NCI-H345 treated with DMSO at 0.1 percent for 48 hours (cell line): ENCODE data around the gene TOX2.

Experiments used
- DNase-seq: peaks from one replicate; lab custom pipeline; 2025; ENCODE audit not compliant: unreplicated experiment; lab: John Stamatoyannopoulos, UW

Gene TOX2

DNA sequence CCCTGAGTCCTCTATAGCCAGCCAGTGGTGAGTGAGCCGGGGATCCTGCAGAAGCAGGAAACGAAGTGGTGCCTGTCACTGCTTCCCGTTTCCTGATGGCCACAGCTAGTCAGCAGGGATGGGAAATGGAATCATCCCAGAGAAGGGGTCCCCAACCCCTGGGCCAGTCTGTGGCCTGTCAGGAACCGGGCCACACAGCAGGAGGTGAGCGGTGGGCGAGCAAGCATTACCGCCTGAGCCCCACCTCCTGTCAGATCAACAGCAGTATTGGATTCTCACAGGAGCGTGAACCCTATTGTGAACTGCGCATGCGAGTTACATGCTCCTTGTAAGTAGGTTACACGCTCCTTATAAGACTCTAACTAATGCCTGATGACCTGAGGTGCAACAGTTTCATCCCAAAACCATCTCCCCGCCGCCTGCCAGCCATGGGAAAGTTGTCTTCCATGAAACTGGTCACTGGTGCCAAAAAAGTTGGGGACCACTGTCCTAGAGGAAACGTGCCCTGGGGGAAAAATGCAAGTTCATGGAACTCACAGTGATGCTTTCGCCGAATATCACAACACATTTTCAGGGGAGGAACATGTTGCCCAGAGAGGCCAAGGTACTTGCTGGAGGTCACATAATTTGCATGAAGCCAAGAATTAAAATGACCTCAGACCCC, 158.5 kb downstream of the TOX2 start:
- no peak for DNase-seq

DNA sequence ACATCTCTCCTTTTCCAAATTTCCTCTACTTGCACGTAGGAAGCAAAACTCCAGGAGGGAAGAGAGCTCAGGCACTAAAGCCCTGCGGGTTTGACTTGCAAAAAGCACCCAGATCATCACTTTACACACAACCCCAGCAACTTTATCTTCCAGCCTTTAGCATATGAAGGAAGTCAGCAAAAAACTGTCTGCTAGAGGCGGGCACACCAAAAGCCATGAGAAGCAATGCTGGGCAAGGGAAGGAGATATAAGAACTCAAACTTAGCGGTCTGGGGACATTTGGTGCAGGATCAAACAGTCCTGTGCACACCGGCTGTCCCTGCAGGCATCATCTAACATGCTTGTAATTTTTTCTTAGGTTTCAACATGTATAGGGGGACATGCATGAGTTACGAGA, 159.0 kb downstream of the TOX2 start:
- no peak for DNase-seq

DNA sequence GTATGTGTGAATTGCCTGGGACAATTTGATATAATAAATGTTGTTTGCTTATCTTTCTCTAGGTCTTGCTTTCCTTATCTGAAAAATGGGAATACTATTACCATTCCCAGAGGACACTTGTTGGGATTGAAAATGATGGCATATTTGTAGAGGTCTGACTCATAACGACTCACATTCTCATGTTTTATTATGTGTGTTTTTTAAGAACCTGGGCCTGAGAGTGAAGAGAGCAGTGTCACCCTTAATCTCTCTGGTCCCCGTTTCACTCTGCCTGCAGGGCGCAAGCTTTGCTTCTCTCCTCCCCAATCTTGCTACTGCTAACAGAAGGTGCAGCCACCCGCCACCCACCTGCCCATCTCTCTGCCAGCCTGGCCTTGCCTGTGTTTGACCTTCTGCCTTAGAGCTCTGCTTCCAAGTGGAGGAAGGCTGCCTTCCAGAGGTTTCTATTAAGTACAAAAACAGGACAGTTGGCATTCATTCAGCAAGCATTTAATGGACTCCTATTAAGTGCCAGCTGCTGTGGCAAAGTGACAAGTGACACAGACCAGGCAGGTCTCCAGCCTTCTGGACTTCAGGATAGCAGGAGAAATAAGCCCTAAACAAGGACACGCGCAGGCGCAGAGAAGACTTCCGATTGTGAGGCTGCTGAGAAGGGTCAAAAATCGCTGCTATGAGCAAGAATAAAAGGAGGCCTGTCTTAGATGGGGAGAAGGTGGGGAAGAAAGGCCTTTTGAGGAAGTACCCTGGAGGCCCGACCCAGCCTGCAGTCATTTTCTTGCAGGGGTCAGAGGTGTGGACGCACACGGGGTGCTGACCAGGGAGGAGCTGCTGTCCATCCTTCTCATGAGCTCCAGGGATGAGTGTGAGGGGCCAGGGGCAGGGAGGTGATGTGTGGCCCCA, 159.8 kb downstream of the TOX2 start:
- no peak for DNase-seq

DNA sequence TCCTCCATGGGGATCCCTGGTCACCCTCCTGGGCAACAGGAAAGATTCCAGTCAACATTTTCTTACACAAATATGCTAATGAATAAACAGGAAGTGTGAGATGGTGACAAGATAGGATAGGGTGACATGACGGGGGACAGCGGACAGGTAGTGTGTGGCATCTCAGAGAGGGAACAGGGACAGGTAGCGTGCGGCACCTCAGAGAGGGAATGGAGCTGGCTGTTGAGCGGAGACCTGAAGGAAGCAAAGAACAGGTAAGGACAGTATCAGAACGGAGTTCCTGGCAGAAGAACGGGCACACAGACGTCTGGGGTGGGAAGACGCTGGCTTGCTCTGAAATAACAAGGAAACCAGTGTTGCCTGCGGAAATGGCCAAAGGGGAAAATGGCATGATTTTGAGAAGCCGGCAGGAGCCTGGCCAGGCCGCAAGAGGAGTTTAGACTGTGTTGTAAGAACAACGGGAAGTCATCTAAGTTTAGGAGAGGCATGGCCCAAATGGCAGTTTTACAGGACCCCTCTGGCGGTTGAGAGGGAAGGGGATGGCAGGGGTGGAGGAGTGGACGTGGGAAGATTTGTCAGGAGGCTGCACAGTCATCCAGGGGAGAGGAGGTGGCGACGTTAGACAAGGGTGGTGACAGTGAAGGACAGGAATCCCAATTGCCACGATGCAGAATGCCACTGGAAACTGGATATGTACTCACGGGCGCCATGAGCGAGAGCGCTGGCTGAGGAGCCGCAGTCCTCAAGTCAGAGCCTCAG, 160.7 kb downstream of the TOX2 start:
- no peak for DNase-seq

DNA sequence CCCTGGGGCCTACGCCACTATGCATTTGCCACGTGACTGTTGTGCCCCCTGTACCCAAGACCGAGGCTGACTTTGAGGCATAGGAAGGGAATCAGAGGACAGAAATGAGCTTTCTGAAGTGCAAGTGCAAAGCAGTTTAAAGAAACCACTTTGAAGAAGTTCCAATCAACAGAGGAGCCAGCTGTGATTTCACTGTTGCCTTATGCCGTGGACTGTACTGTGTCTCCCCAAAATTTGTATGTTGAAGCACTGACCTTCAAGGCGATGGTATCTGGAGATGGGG, 161.2 kb downstream of the TOX2 start:
- DNase-seq = no peak

DNA sequence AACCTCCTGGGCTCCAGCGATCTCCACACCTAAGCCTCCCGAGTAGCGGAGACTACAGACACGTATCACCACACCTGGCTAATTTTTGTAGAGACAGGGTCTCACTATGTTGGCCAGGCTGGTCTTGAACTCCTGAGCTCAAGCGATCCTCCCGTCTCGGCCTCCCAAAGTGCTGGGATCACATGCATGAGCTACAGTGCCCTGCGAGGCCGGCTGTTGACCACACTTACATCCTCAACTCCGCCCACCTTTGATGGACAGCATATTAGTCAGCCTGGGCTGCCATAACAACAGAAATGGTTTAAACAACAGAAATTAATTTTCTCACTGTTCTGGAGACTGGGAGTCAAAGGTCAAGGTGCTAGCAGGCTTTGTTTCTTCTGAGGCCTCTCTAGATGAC, 164.6 kb downstream of the TOX2 start:
- no peak for DNase-seq

DNA sequence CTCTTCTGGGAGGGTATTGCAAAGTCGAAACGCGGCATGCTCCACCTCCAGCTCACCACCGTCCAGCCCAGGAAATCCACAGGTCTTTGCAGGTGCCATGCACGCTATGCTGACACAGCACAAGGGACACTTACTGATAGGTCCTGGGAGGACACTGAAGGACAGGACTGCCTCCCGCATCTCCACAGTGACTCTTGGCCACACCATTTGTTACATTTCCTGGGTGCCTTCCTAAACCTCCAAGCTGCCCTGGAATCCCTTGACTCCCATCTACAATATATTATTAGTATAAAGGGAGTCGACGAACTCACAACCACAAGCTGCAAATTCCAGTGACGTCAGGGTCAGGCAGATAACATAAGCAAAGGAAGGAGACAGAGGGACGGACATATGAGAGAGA, 165.4 kb downstream of the TOX2 start:
- no peak for DNase-seq

DNA sequence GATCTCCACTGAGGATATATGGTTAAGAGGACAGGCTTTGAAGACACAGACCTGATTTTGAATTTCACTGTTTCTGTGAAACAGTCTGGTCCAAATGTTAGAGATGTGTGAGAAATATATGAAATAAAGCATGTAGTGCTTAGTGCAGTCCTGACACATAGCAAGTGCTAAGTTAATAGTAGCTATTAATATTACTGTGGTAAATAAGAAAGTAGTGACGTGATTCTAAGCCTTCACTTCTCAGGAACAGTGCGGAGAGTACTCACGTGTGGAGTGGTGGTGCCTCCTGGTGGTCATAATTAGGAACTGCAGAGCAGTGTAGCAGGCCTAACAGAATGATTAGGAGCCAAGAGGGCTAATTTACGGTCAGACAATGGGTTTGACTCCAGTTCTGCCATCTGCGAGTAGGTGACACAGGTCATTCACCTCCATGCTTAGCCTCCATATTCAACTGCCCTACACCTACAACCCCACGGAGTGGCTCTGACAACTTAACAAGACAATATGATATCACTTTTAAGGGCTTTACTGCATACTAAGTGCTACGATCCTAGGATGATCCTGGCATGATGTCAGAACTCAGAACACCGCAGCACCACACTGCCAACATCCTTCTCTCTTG, 166.1 kb downstream of the TOX2 start:
- peak; percentile 82 for DNase-seq

DNA sequence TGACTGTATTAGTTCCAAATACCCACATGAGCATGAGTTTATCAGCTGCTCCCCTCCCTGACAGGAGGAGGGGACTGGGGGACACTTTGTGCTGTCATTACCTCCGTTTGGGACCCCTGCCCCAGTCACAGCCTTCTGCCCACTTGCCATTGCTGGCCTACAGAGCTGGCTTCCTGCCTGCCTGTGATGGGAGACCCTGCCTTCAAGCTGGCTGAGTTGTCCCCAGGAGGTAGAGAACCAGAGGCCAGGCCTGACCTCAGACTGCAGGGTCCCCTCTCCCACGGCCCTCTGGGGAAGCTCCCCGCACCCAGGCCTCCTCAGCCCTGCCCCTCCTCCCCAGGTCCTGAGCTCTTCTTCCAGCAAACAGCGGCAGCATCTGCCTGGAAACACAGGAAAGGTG, 166.8 kb downstream of the TOX2 start:
- DNase-seq = no peak

DNA sequence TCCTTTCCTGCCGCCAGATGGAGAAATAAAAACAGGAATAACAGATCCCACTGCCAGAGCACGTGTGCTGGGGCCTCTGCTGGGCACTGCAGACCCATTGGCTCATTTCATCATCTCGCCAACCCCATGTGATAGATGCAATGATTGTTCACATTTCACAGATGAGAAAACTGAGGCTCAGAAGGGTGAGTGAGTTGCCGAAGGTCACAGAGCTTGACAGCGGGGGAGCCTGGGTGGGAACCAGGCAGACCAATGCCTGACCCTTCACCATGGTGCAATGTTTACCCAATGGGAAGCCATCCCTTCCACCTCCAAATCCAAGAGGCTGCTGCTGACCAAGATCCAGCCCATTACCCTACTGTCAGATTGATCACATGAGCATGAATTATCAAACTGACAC, 167.2 kb downstream of the TOX2 start:
- DNase-seq = no peak

DNA sequence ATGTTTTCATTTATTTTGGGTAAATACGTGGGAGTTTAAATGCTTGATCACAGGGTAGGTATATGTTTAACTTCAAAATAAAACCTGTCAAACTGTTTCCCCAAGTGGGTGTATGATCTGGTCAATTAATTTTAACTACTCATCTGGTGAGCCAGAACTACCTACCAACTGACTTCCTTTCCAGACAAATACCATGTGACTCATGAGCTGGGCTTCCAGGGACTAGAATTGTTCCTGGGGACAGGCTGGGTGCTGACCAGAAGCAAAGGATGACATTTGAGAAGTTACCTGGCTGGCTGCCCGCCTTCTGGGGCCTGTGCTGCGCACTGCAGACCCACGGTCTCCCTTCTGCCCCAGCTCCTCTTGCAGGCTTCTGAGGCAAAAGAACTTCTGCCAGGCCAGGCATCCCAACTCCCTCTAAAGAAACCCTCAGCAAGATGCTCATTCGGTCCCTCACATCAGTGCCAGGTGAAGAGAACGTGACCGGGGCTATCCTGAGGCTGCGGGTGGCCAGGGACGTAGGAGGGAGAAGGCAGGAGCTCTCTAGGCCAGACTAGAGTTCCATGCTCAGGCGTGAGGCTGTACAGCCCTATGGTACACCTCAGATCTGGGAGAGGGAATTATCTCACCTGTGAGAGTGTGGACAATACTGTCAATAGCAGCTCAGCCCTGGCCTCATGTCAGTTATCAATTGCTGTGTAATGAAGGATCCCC, 168.7 kb downstream of the TOX2 start:
- no peak for DNase-seq

DNA sequence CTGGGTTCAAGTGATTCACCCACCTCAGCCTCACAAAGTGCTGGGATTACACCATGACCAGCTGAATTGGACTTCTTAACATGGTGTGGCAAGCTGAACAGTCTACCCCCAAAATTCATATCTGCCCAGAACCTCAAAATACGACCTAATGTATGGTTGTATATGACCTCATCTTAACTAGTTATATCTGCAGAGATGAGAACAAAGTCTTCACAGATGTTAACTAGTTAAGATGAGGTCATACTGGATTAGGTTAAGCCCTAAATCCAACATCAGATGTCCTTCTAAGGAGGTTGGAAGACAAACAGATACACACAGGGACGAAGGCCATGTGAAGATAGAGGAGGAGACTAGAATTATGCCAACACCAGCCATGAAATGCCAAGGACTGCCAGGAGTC, 169.8 kb downstream of the TOX2 start:
- DNase-seq = no peak

DNA sequence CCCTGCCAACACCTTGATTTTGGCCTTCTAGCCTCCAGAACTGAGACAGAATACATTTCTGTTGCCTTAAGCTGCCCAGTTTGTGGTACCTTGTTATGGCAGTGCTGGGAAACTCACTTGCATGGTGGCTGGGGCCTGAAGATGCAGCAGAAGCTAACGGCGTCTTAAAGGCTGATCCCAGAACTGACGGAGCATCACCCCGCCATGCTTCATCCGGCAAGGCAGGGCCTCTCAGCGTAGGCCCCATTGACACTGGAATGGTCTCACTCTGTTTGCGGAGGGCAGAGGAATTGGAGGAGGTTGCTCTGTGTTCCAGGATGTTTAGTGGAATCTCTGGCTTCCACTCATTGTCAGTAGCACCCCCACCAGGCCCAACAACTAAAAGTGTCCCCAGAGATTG, 170.2 kb downstream of the TOX2 start:
- no peak for DNase-seq

DNA sequence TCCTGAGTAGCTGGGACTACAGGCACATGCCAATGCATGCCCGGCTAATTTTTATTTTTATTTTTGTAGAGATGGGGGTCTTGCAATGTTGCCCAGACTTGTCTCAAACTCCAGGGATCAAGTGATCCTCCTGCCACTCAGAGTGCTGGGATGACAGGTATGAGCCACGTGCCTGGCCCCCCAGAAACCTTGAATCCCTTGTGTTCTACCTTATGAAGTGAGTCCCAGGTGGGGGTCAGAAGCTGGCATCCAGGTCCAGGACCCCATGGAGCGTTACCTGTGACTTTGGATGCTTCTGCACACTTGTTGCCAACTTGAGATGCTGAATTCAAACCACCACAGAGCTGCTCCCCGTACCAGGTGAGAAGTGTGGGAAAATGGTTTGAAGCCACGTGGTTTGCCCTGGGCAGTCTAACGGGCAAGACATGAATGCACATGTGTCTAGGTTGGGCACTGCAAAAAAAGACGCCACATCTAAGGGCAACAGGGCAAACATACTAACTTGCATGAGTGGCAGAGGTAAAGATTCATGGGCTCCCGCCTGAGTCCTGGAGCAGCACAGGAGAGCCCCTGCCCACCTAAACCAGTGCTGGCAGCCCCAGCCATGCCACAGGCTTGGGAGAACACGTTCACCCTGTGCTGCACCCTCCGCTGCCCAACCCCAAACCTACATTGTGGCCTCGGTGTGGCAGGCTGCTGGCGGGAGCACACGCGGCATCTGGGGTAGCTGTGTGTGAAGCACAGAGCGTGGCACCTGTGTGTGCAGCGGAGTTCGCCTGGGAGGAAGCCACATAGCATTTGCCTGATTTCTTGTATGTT, 171.2 kb downstream of the TOX2 start:
- no peak for DNase-seq

DNA sequence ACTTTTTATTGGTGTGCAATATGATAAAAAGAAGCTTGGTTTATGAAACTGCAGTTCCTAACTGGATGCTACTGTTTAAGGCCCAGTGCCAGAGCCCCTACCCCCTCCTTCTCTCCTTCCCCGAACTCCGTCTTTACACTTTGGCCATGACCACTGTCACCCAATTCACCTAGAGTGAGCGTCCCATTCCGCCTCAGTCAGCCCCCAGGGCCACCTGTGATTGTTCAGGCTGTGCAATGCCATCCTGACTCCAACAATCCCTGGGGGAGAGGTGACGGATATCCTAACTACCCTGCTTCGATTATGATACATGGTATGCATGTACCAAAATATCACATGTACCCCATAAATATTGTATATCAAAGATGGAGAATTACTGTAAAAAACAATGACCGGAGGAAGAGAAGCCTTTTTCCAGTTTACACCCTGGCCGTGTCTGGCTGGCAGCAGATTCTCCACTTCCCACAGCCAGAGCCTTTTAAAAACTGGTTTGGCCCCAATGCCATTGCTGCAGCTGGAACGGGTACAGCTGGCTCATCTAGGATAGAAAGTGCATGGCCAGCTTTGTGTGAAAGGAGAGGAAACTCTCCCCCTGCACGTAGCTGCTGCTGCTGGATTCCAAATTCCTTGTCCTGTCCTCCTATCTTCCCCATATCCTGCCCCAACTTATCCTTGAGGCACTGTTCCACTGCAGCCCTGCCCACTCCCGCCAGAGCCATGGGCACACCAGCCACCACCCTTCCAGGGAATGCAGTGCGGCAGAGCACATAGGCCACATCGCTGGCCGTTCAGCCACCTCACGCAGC, 172.6 kb downstream of the TOX2 start:
- DNase-seq = no peak

DNA sequence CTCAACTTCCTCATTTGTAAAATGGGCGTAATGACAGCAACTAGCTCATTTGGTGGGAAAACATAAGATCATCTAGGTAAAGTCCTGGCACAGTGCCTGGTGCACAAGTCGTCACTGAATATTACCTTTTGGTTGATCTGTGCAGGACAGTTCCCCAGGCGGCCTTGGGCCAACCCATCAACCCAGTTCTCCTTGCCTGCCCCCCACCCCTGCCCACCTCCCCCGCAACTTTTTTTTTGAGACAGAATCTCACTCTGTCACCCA, 173.1 kb downstream of the TOX2 start:
- no peak for DNase-seq

DNA sequence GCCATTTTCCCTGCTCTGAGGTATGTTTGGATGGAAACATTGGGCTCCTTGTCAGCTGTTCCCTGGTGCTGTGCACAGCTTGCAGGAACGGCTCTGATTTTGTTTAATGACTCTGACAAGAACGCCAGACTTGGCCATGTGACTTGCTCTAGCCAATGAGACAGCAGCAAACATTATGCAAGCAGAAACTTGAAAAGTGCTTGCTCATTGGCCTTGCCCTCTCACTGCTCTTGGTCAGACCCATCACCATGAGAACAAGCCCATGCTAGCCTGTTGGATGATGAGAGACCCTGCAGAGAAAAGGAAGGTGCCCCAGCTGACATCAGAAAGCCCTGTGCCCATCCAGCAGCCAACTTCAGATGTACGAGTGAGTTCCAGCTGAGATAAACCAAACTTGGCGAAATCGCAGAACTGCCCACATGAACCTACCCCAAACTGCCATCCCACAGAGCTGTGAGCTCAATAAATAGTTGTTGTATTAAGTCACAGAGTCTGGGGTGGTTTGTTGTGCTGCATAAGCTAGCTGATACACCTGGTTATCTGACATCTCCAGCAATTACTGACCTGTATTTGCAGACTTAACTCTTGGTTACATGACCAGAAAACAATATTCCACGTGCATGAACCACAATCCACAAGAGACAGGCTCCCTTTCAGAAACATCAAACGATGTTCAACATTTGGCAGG, 175.5 kb downstream of the TOX2 start:
- DNase-seq = no peak

DNA sequence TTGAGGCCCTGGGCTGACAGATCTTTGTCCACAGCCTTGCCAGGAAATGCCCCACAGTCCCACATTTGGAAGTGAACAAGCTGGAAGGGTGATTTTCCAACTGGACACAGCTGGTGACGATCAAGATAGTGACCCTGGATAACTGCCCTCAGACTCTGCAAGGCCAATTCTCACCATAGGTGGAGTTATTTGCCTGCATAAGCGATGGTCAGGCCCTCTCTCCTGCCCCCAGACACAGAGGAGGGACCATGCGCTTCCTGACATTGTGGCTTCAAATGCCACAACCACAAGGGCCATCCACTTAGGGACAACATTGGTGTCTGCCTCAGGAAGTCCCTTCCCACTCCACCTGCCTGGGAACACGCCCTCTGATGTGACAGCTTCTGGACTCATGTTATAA, 176.4 kb downstream of the TOX2 start:
- DNase-seq = no peak
